Body of pancreas (tissue), 4 donors: ENCODE measurements around the gene LEMD3. TPM values are rescaled to one million over a fixed set of nuclear protein-coding genes. Genes with fewer than 3 reads are reported as not detected.

Experiments
- ATAC-seq: fragments of 150-250 bp; one replicate; pipeline ENCODE4 v1.9.1; 2016
- DNase-seq, 4 donors: peaks; one replicate each; pipeline ENCODE4 v3.0.0-alpha.2; 2019
- H3K27ac ChIP-seq, 4 donors: fragments of 200-600 bp; sonication (generic); 1 replicate in 3 of 4; 2 replicates in 1 of 4; pipeline versions ENCODE4 v1.5.1 to v1.6.1; 2016 to 2019; ENCODE audit warnings: mild to moderate bottlenecking in 1 of 4, mixed read lengths in 1 of 4, moderate library complexity in 1 of 4
- H3K27me3 ChIP-seq, 2 donors: fragments of 200-600 bp; sonication (generic); one replicate each; pipeline ENCODE4 v1.6.0; 2016; ENCODE audit warnings: mild to moderate bottlenecking in 1 of 2
- H3K36me3 ChIP-seq, 2 donors: fragments of 200-600 bp; sonication (generic); replicated peaks in 1 of 2; 2 replicates each; pipeline ENCODE4 v1.5.1; 2016; ENCODE audit warnings: low read depth in 2 of 2; ENCODE audit not compliant: insufficient read depth in 1 of 2
- H3K4me1 ChIP-seq: fragments of 200-600 bp; sonication (generic); one replicate; pipeline ENCODE4 v1.6.0; 2016
- H3K4me3 ChIP-seq, 2 donors: fragments of 200-600 bp; sonication (generic); 1 replicate in 1 of 2; 2 replicates in 1 of 2; pipeline ENCODE4 v1.5.1; 2016 to 2019
- H3K9me3 ChIP-seq, 3 donors: fragments of 200-600 bp; sonication (generic); 1 replicate in 2 of 3; 2 replicates in 1 of 3; pipeline ENCODE4 v1.5.1; 2016
- CTCF ChIP-seq, 7 experiments: fragments of 450-650 bp in 4 of 7; fragments of 200-600 bp in 3 of 7; sonication (generic) in 3 of 7; IDR thresholded peaks; one replicate each; pipeline ENCODE4 v1.5.1; 2016 to 2019; ENCODE audit warnings: antibody characterized with exemption in 7 of 7
- POLR2A ChIP-seq, 3 donors: fragments of 450-650 bp; IDR thresholded peaks; one replicate each; pipeline ENCODE4 v1.6.1; 2016; ENCODE audit warnings: antibody characterized with exemption in 3 of 3, mild to moderate bottlenecking in 2 of 3
- WGBS, 2 donors: methylation state at CpG; one replicate each; pipeline ENCODE4 v1.1.5; 2017; 5-methylcytosine and 5-hydroxymethylcytosine counted together
- intact Hi-C: fragments of 100-400 bp; cut with DNase I; formaldehyde crosslinking; loops from one replicate; pipeline ENCODE4 v1.15.1; 2023
- total RNA-seq, 2 donors: library from RNA; depleted of rRNA; stranded (reverse); fragments of >200 nt; gene quantifications; one replicate each; pipeline ENCODE4 v1.1.0, GENCODE V29; 2016

The LEMD3 gene
- total RNA-seq, 2 donors from 2014 or later: 19.5 to 28.3 TPM

- Histone ChIP-seq H3K36me3 (peaks cover 0 to 2% of the 10 kb centered on the region in 2 donors), H3K9me3 (no peaks in the 10 kb centered on the region), H3K27ac (no peak overlapping the region), H3K4me3 (peak overlapping the region in 1 of 2 donors; percentile 99), H3K4me1 (peaks cover 48% of the 10 kb centered on the region), H3K27me3 (no peaks in the 10 kb centered on the region)
- no peak for DNase-seq
- ATAC-seq: no peak
- intact Hi-C loops: no loop called here
- 22 to 24% methylated on average over 3 of the region's 3 CpGs for WGBS, 2 donors
- TF ChIP-seq POLR2A (IDR thresholded peaks at IDR 0.05) (no peak), CTCF (IDR thresholded peaks at IDR 0.05) (no peak)
These were observed 2.5 kb downstream of the LEMD3 start for GRCh38 chr12:65171870-65172269.

- H3K27ac ChIP-seq: no peak overlapping the region
- H3K4me1 ChIP-seq: peaks cover 48% of the 10 kb centered on the region
- no peak for TF ChIP-seq CTCF (IDR thresholded peaks at IDR 0.05)
- no peak for TF ChIP-seq POLR2A (IDR thresholded peaks at IDR 0.05)
- no peaks in the 10 kb centered on the region for H3K27me3 ChIP-seq
- peaks cover 0 to 2% of the 10 kb centered on the region in 2 donors for H3K36me3 ChIP-seq
- intact Hi-C loops: no loop called here
- no peaks in the 10 kb centered on the region for H3K9me3 ChIP-seq
- DNase-seq (no peak), ATAC-seq (no peak)
- H3K4me3 ChIP-seq: no peak overlapping the region
These were observed 6.0 kb downstream of the LEMD3 start for GRCh38 chr12:65175385-65175784.

- ATAC-seq (peak; percentile 78), DNase-seq (no peak)
- Histone ChIP-seq H3K4me3 (no peak overlapping the region), H3K9me3 (no peaks in the 10 kb centered on the region), H3K36me3 (no peaks in the 10 kb centered on the region), H3K4me1 (peaks cover 38% of the 10 kb centered on the region), H3K27ac (no peak overlapping the region), H3K27me3 (no peaks in the 10 kb centered on the region)
- intact Hi-C loops: no loop called here
- TF ChIP-seq POLR2A (IDR thresholded peaks at IDR 0.05) (no peak), CTCF (IDR thresholded peaks at IDR 0.05) (no peak)
- WGBS, 2 donors: 19 to 21% methylated on average over 3 of the region's 3 CpGs
These were observed 12.8 kb downstream of the LEMD3 start for GRCh38 chr12:65182012-65182739.

- peaks cover 53% of the 10 kb centered on the region for H3K4me1 ChIP-seq
- intact Hi-C loops: no loop called here
- no peak overlapping the region for H3K4me3 ChIP-seq
- 82 to 89% methylated on average over 5 of the region's 5 CpGs for WGBS, 2 donors
- no peaks in the 10 kb centered on the region for H3K27me3 ChIP-seq
- ATAC-seq: no peak
- no peaks in the 10 kb centered on the region for H3K9me3 ChIP-seq
- DNase-seq: no peak
- H3K36me3 ChIP-seq: no peaks in the 10 kb centered on the region
- TF ChIP-seq CTCF (IDR thresholded peaks at IDR 0.05): no peak
- no peak overlapping the region for H3K27ac ChIP-seq
These were observed 14.9 kb downstream of the LEMD3 start for GRCh38 chr12:65184176-65184857.

GRCh38 chr12:65184858-65185229 is 15.5 kb downstream of the LEMD3 start:
- WGBS, 2 donors: 88 to 100% methylated on average over 1 of the region's 1 CpG
- Histone ChIP-seq H3K27ac (no peak overlapping the region), H3K27me3 (no peaks in the 10 kb centered on the region), H3K36me3 (no peaks in the 10 kb centered on the region), H3K4me1 (peaks cover 57% of the 10 kb centered on the region), H3K9me3 (no peaks in the 10 kb centered on the region), H3K4me3 (no peak overlapping the region)
- TF ChIP-seq POLR2A (IDR thresholded peaks at IDR 0.05) (no peak), CTCF (IDR thresholded peaks at IDR 0.05) (no peak)
- no peak for DNase-seq
- no peak for ATAC-seq
- intact Hi-C loops: no loop called here
